Measurements from ENCODE around the gene SOAT2. TPM values are rescaled to one million over a fixed set of nuclear protein-coding genes. Genes with fewer than 3 reads are reported as not detected.
"Not testable (repeated sequence)": the region's sequence is repeated elsewhere in the genome, so short reads cannot be mapped to it uniquely, and the experiment has no call there.

SOAT2 gene
- total RNA-seq, 2 experiments from 2014 or later, result 1.2 to 1.5 TPM

GRCh38 chr12:53160000-53160399 is 56.7 kb downstream of the SOAT2 start:
- ChIA-PET POLR2A (interaction anchor here (1.2 to 1.4 kb wide), 2 partner anchors 21 to 162 kb away, joined by 3 to 9 read pairs; partner anchors contain the start of genes AAAS, CSAD and ZNF740), CTCF (interaction anchor here (0.6 to 3.5 kb wide), 35 partner anchors 11 to 219 kb away, joined by 3 to 26 read pairs (median 5); partner anchors contain the start of genes AAAS, ESPL1, MYG1 and PFDN5)

DNA sequence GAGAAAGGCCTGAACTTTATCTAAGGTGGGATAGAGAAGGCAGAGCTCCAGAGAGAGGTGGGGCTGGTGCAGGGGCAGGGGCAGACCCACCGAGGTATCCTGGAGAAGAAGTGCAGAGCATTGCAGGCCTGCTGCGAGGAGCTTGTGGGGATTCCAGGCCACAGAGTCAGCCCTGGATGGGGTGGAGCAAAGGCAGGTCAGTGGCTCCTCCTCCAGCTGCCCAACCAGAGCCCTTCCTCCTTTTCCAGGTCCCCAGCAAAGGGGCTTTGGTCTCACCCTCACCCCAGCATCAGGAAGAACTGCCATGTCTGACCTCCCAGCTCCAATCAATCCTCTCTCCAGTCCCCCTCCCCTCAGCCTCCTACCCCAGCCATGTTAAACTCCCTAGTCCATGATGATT is 57.4 kb downstream of the SOAT2 start:
- POLR2A ChIA-PET, result interaction anchor here (1.4 kb wide), 1 partner anchor 161 kb away, joined by 3 read pairs; the partner anchor contains the start of gene AAAS
- CTCF ChIA-PET, result interaction anchor here (0.7 to 3.5 kb wide), 22 partner anchors 10 to 161 kb away, joined by 3 to 26 read pairs (median 6); partner anchors contain the start of genes AAAS, ESPL1, MYG1 and PFDN5

DNA sequence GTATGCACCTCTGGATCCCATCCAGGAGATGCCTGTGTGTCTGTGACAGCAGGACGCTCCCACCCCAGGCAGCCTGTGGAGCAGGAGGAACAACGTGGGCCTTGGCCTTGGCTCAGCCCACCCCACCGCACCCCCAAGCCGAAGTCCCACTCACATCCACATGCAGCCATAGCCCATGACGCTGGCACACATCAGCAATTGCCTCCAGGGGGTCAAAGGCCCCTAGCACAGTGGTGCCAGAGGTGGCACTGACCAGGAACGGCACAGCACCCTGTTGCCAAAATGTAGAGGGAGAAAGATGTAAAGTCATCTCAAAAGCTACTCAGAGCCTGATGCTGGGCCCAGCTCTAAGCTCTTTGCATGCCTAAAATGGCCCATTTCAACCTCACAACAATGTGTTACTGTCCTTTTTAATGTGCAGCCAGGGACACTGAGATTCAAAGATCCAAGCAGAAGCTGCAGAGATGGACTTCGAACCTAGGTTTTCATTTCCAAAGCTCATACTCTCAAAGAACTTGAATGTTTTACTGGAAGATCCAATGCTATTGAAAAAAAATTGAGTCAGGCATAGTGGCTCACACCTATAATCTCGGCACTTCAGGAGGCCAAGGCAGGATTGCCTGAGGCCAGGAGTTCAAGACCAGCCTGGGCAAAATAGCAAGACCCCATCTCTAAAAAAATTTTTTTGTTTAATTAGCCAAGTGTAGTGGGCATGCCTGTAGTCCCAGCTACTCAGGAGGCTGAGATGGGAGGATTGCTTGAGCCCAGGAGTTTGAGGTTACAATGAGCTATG is 58.0 kb downstream of the SOAT2 start:
- CTCF ChIA-PET, result interaction anchor here (0.6 to 3.5 kb wide), 10 partner anchors 9 to 160 kb away, joined by 3 to 26 read pairs (median 6); partner anchors contain the start of genes AAAS, PFDN5 and ZNF740
- POLR2A ChIA-PET, result no interaction called here

GRCh38 chr12:53163008-53163407 is 59.7 kb downstream of the SOAT2 start:
- CTCF ChIA-PET, POLR2A ChIA-PET: not testable (repeated sequence)

GRCh38 chr12:53166837-53167236 is 63.6 kb downstream of the SOAT2 start:
- ChIA-PET CTCF (no interaction called here), POLR2A (interaction anchor here (0.6 kb wide), 1 partner anchor 286 kb away, joined by 3 read pairs; no protein-coding TSS in a partner anchor)

DNA sequence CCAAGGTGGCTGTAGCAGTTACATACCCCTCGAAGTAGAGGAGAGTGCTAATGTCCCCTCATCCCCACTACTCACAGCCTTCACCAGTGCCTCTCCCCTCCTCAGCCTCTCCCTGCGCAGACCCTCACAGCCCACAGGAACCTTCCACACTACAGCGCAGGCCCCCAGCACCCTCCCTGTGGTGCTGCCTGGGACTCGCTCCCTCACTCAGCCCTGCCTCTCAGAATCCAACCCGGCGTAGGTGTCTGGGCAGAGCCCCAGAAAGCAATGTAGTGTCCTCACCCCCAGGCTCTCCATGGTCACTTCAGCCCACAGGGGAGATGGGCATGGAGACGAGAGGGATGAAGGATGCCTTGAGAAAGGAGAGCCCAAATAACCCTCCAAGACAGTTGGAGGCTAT is 66.4 kb downstream of the SOAT2 start:
- ChIA-PET POLR2A (no interaction called here), CTCF (no interaction called here)

DNA sequence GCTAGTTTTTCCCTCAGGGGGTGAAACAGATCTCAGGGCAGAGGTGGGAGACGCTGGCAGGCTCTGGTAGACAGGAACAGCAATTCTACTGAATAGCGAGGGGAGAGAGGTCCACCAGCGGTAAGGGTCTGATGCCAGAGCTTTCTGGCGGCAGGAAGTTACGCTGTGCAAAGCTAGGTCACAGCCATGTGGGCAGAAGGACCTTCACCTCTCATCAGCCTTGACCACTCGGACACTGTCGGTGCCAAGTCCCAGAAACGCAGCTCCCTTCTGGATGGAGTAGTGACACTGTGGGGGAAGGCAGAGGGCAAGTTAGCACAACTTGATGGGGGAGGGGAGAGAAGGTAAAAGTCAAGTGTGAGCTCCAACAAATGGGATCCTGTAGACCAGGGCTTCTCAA is 66.9 kb downstream of the SOAT2 start:
- ChIA-PET POLR2A (no interaction called here), CTCF (interaction anchor here (1.3 kb wide), 1 partner anchor 11 kb away, joined by 5 read pairs; no protein-coding TSS in a partner anchor)

- ChIA-PET CTCF (interaction anchor here (1.3 kb wide), 1 partner anchor 11 kb away, joined by 5 read pairs; no protein-coding TSS in a partner anchor), POLR2A (no interaction called here)
These were observed 67.8 kb downstream of the SOAT2 start for GRCh38 chr12:53170876-53171724.

- ChIA-PET POLR2A (no interaction called here), CTCF (interaction anchor here (1.0 to 1.3 kb wide), 3 partner anchors 13 to 173 kb away, joined by 3 to 5 read pairs (median 4); no protein-coding TSS in a partner anchor)
These were observed 68.5 kb downstream of the SOAT2 start for GRCh38 chr12:53171725-53172329.

DNA sequence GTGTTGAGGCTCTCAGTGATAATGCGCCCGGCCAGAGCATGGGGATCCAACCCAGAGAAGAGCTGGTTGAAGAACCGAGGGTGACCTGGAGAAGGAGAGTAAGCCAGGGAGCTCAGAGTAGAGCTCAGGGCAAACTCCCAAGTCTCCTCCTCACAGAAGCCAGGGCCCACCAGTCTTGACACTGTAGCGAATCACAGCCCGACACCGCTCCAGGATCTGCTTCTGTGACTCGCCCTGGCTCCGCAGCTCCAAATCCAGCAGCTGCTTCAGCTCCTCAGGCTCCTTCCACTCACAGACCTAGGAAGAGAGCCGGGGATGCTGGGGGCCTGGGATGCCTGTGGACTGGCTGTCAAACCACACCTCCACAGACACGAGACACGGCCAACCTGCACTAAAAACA is 69.1 kb downstream of the SOAT2 start:
- POLR2A ChIA-PET, result no interaction called here

GRCh38 chr12:53173085-53173715 is 69.9 kb downstream of the SOAT2 start:
- ChIA-PET CTCF (interaction anchor here (0.6 to 1.2 kb wide), 7 partner anchors 10 to 245 kb away, joined by 3 to 5 read pairs (median 3); a partner anchor contains a TSS), POLR2A (interaction anchor here (0.6 kb wide), 1 partner anchor 565 kb away, joined by 11 read pairs; no protein-coding TSS in a partner anchor)

More for the DNA sequence above, 69.1 kb downstream of the SOAT2 start:
- CTCF ChIA-PET, result interaction anchor here (1.0 to 1.3 kb wide), 5 partner anchors 13 to 180 kb away, joined by 3 to 5 read pairs (median 3); a partner anchor contains a TSS

Other genes with a start within 250 kb of the SOAT2 start
- not detected for gene KRT8, start 198.4 kb upstream of the SOAT2 start, total RNA-seq
- gene KRT18, start 154.4 kb upstream of the SOAT2 start, total RNA-seq, result 1 to 10 TPM; 4.5 to 4.9 TPM
- gene EIF4B, start 97.0 kb upstream of the SOAT2 start, total RNA-seq, result 100 to 1,000 TPM; 673 to 696 TPM
- 1 to 10 TPM; 2.1 to 2.3 TPM for gene TNS2, start 53.4 kb upstream of the SOAT2 start, total RNA-seq
- gene SPRYD3, start 24.1 kb upstream of the SOAT2 start, total RNA-seq, result 10 to 100 TPM; 33.9 to 36.5 TPM
- 1 to 10 TPM; 1.8 to 1.9 TPM for gene IGFBP6, start 5.8 kb upstream of the SOAT2 start, total RNA-seq
- gene ZNF740, start 77.2 kb downstream of the SOAT2 start, total RNA-seq, result 10 to 100 TPM; 44.1 to 45.9 TPM
- gene CSAD, start 77.4 kb downstream of the SOAT2 start, total RNA-seq, result 10 to 100 TPM; 14.1 to 14.8 TPM
- 100 to 1,000 TPM; 244 to 248 TPM for gene ITGB7, start 103.8 kb downstream of the SOAT2 start, total RNA-seq
- 10 to 100 TPM; 42.5 to 42.7 TPM for gene RARG, start 128.7 kb downstream of the SOAT2 start, total RNA-seq
- 10 to 100 TPM; 59.6 to 60.9 TPM for gene ESPL1, start 164.8 kb downstream of the SOAT2 start, total RNA-seq
- 100 to 1,000 TPM; 338 to 349 TPM for gene PFDN5, start 192.1 kb downstream of the SOAT2 start, total RNA-seq
- 10 to 100 TPM; 88.0 to 91.2 TPM for gene MYG1, start 196.2 kb downstream of the SOAT2 start, total RNA-seq
- gene AAAS, start 218.1 kb downstream of the SOAT2 start, total RNA-seq, result 10 to 100 TPM; 77.7 to 78.9 TPM
- not detected for gene SP7, start 232.9 kb downstream of the SOAT2 start, total RNA-seq